BJ (cell line): ENCODE measurements around the gene NPHP3. TPM values are rescaled to one million over a fixed set of nuclear protein-coding genes. Genes with fewer than 3 reads are reported as not detected.

Experiments
- CTCF ChIA-PET: fragments of 350-600 bp; formaldehyde crosslinking; extraction: SDS; loops from one replicate; lab custom pipeline; 2021; ENCODE audit warnings: antibody characterized with exemption, inconsistent platforms; lab: Yijun Ruan, JAX
- POLR2A ChIA-PET: fragments of 300-600 bp; sonication (Branson Sonifier 250); formaldehyde crosslinking; extraction: SDS; loops from one replicate; lab custom pipeline; 2021; ENCODE audit warnings: antibody characterized with exemption; lab: Charles Lee
- DNase-seq: peaks from one replicate; pipeline ENCODE4 v3.0.0-alpha.2; 2011; ENCODE audit warnings: low read depth
- H3K27me3 ChIP-seq: 2 replicates; pipeline ENCODE4 v1.6.0; 2011; ENCODE audit warnings: low read length; ENCODE audit not compliant: control insufficient read depth, insufficient read depth
- H3K36me3 ChIP-seq: 2 replicates; pipeline ENCODE4 v1.5.1; 2011; ENCODE audit warnings: low read length; ENCODE audit not compliant: control insufficient read depth, insufficient read depth
- H3K4me3 ChIP-seq: 2 replicates; pipeline ENCODE4 v1.5.1; 2011; ENCODE audit warnings: low read depth, mild to moderate bottlenecking, control low read depth, low read length
- polyA plus RNA-seq: library from polyadenylated mRNA; depleted of rRNA; stranded (reverse); fragments of >200 nt; gene quantifications from 2 replicates; pipeline ENCODE4 v1.2.3, GENCODE V29; 2011
- TF ChIP-seq, protein P1 (sequence below): IDR thresholded peaks from 2 replicates; pipeline ENCODE4 v1.5.1; 2011; ENCODE audit warnings: low read depth, mild to moderate bottlenecking, control low read depth, inconsistent platforms, low read length, moderate library complexity; ENCODE audit not compliant: insufficient read depth

The NPHP3 gene
- polyA plus RNA-seq, 1 experiment, result 12.3 TPM

GRCh38 chr3:132713977-132714727, 8.1 kb downstream of the NPHP3 start:
- ChIA-PET CTCF (interaction anchor here (1.7 kb wide), 1 partner anchor 12 kb away, joined by 3 read pairs; no protein-coding TSS in a partner anchor), POLR2A (no interaction called here)
- no peak for DNase-seq
- H3K4me3 ChIP-seq, result no peak overlapping the region
- TF ChIP-seq, protein P1, sequence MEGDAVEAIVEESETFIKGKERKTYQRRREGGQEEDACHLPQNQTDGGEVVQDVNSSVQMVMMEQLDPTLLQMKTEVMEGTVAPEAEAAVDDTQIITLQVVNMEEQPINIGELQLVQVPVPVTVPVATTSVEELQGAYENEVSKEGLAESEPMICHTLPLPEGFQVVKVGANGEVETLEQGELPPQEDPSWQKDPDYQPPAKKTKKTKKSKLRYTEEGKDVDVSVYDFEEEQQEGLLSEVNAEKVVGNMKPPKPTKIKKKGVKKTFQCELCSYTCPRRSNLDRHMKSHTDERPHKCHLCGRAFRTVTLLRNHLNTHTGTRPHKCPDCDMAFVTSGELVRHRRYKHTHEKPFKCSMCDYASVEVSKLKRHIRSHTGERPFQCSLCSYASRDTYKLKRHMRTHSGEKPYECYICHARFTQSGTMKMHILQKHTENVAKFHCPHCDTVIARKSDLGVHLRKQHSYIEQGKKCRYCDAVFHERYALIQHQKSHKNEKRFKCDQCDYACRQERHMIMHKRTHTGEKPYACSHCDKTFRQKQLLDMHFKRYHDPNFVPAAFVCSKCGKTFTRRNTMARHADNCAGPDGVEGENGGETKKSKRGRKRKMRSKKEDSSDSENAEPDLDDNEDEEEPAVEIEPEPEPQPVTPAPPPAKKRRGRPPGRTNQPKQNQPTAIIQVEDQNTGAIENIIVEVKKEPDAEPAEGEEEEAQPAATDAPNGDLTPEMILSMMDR, result no peak
- no peaks in the 10 kb centered on the region for H3K27me3 ChIP-seq
- H3K36me3 ChIP-seq, result peaks cover 7% of the 10 kb centered on the region; the same call in 1 of the 2 replicates

DNA sequence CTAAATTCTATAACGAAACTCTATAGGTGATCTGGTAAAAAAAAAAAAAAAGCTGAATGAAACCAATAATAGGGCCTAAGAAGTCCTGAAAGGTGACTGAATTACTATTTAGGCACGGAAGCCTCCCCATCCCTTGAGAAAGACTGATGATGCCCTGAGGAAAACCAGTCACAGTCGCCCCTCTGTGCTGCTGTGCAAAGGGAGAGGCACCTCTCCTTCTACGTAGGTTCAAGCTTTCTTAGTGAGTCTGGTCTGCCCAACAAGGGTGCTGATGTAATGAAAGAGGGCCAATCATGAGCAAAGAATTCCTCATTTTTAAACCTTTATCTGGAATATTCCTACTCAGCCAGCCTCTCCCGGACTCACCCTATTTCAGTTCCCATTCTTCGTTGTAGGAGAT, 11.9 kb downstream of the NPHP3 start:
- DNase-seq, result no peak
- H3K36me3 ChIP-seq, result peaks cover 7% of the 10 kb centered on the region; the same call in 1 of the 2 replicates
- TF ChIP-seq, protein P1, result no peak
- no peaks in the 10 kb centered on the region for H3K27me3 ChIP-seq
- ChIA-PET POLR2A (interaction anchor here (0.6 kb wide), 1 partner anchor 111 kb away, joined by 5 read pairs; no protein-coding TSS in a partner anchor), CTCF (no interaction called here)
- H3K4me3 ChIP-seq, result no peak overlapping the region

DNA sequence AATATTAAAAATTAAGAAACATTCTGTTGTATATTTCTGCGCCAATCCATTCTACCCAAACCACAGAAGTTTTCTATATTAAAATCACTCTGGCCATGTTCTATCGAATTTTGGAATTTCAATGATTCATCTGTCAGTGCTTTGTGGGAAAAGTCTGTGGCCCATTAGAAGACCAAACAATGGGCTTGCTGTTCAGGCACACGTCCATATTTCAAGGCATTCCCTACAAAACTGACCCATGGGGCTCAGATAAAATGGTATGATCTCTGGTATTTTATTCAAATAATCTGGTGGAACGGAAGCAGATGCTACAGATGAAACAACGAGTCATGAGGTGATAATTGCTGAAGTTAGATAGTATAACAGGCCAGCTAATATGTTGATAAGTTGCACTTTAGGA, 12.4 kb downstream of the NPHP3 start:
- ChIA-PET POLR2A (no interaction called here), CTCF (no interaction called here)
- Histone ChIP-seq H3K4me3 (no peak overlapping the region), H3K27me3 (no peaks in the 10 kb centered on the region), H3K36me3 (peaks cover 7% of the 10 kb centered on the region; the same call in 1 of the 2 replicates)
- no peak for DNase-seq
- TF ChIP-seq, protein P1, result no peak

DNA sequence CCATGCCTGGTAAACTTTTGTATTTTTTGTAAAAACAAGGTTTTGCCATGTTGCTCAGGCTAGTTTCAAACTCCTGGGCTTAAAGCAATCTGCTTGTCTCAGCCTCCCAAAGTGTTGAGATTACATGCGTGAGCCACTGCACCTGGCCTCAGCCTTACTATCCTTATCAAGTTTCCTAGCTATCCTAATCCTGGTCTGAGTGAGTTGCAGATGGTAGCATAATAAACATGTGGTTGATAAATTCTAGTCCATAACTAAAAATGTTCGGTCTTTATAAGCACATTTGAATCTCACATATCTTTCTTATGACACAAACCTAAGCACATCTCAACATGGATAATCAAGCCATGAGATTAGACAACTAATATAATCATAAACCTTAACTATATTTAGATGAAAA, 18.5 kb downstream of the NPHP3 start:
- no peak overlapping the region for H3K4me3 ChIP-seq
- TF ChIP-seq, protein P1, result no peak
- POLR2A ChIA-PET, result no interaction called here
- CTCF ChIA-PET, result interaction anchor here (0.6 kb wide), 1 partner anchor 749 kb away, joined by 7 read pairs; no protein-coding TSS in a partner anchor
- no peak for DNase-seq
- peaks cover 8% of the 10 kb centered on the region for H3K36me3 ChIP-seq
- no peaks in the 10 kb centered on the region for H3K27me3 ChIP-seq

GRCh38 chr3:132695422-132695821, 26.8 kb downstream of the NPHP3 start:
- no peak overlapping the region for H3K4me3 ChIP-seq
- H3K27me3 ChIP-seq, result no peaks in the 10 kb centered on the region
- ChIA-PET POLR2A (no interaction called here), CTCF (interaction anchor here (1.2 kb wide), 1 partner anchor 31 kb away, joined by 3 read pairs; no protein-coding TSS in a partner anchor)
- peaks cover 8% of the 10 kb centered on the region for H3K36me3 ChIP-seq
- no peak for DNase-seq
- TF ChIP-seq, protein P1, result no peak
